Measurements from ENCODE around the gene SFMBT2. TPM values are rescaled to one million over a fixed set of nuclear protein-coding genes. Genes with fewer than 3 reads are reported as not detected.

Gene SFMBT2
- total and polyA plus RNA-seq, 10 donors: 4.4 to 47.7 (median 34.8) TPM

GRCh38 chr10:7264313-7264756 lies 146.5 kb downstream of the SFMBT2 start:
- 69 to 86% (median 76%) methylated on average over 7 of the region's 7 CpGs for WGBS, 5 donors
- peaks cover 0 to 42% (median 0%) of the 10 kb centered on the region in 6 donors for H3K36me3 ChIP-seq
- intact Hi-C loops (cut with DNase I; ENCODE audit: low total_unique reads): loop anchor here (10.0 kb wide), 1 partner anchor 140 kb away; no protein-coding TSS in a partner anchor
- no peak for DNase-seq
- no peaks in the 10 kb centered on the region for H3K27me3 ChIP-seq (replicated peaks in 1 of 7)
- TF ChIP-seq POLR2AphosphoS5 (IDR thresholded peaks at IDR 0.05): no peak
- no peak for TF ChIP-seq POLR2A (IDR thresholded peaks at IDR 0.05)
- TF ChIP-seq CTCF (IDR thresholded peaks at IDR 0.05 in 8 of 11, conservative IDR thresholded peaks at IDR 0.05 in 3 of 11): no peak
- H3K27ac ChIP-seq: no peak overlapping the region
- H3K9me3 ChIP-seq: no peaks in the 10 kb centered on the region
- peaks cover 13 to 49% (median 28%) of the 10 kb centered on the region in 6 donors for H3K4me1 ChIP-seq
- H3K4me3 ChIP-seq: no peak overlapping the region

- Histone ChIP-seq H3K4me3 (no peak overlapping the region), H3K27me3 (replicated peaks in 1 of 7) (no peaks in the 10 kb centered on the region), H3K4me1 (peaks cover 16 to 53% (median 32%) of the 10 kb centered on the region in 6 donors), H3K9me3 (no peaks in the 10 kb centered on the region), H3K27ac (no peak overlapping the region), H3K36me3 (peaks cover 0 to 34% (median 0%) of the 10 kb centered on the region in 6 donors)
- TF ChIP-seq POLR2A (IDR thresholded peaks at IDR 0.05) (no peak), POLR2AphosphoS5 (IDR thresholded peaks at IDR 0.05) (no peak), CTCF (IDR thresholded peaks at IDR 0.05 in 8 of 11, conservative IDR thresholded peaks at IDR 0.05 in 3 of 11) (no peak)
- 92 to 98% (median 95%) methylated on average over 5 of the region's 5 CpGs for WGBS, 5 donors
- DNase-seq: no peak
- intact Hi-C loops (cut with DNase I; ENCODE audit: low total_unique reads): loop anchor here (10.0 kb wide), 1 partner anchor 141 kb away; no protein-coding TSS in a partner anchor
Observed at GRCh38 chr10:7263616-7264015, 147.2 kb downstream of the SFMBT2 start.

GRCh38 chr10:7261351-7261750 lies 149.5 kb downstream of the SFMBT2 start:
- DNase-seq: no peak
- WGBS, 5 donors: 92 to 98% (median 94%) methylated on average over 5 of the region's 5 CpGs
- intact Hi-C loops (cut with DNase I; ENCODE audit: low total_unique reads): loop anchor here (10.0 kb wide), 1 partner anchor 143 kb away; no protein-coding TSS in a partner anchor
- TF ChIP-seq POLR2AphosphoS5 (IDR thresholded peaks at IDR 0.05): no peak
- no peak for TF ChIP-seq CTCF (IDR thresholded peaks at IDR 0.05 in 8 of 11, conservative IDR thresholded peaks at IDR 0.05 in 3 of 11)
- no peak for TF ChIP-seq POLR2A (IDR thresholded peaks at IDR 0.05)
- Histone ChIP-seq H3K9me3 (no peaks in the 10 kb centered on the region), H3K4me1 (peaks cover 16 to 69% (median 42%) of the 10 kb centered on the region in 6 donors), H3K4me3 (no peak overlapping the region), H3K27me3 (replicated peaks in 1 of 7) (no peaks in the 10 kb centered on the region), H3K27ac (peak overlapping the region in 2 of 8 donors; percentile 13 to 22), H3K36me3 (peaks cover 0 to 23% (median 3%) of the 10 kb centered on the region in 6 donors)

GRCh38 chr10:7260912-7261311 lies 149.9 kb downstream of the SFMBT2 start:
- Histone ChIP-seq H3K4me3 (no peak overlapping the region), H3K27me3 (replicated peaks in 1 of 7) (no peaks in the 10 kb centered on the region), H3K9me3 (no peaks in the 10 kb centered on the region), H3K36me3 (peaks cover 0 to 22% (median 3%) of the 10 kb centered on the region in 6 donors), H3K27ac (peak overlapping the region in 4 of 8 donors; percentile 13 to 46 (median 22)), H3K4me1 (peaks cover 16 to 74% (median 45%) of the 10 kb centered on the region in 6 donors)
- TF ChIP-seq CTCF (IDR thresholded peaks at IDR 0.05 in 8 of 11, conservative IDR thresholded peaks at IDR 0.05 in 3 of 11) (no peak), POLR2AphosphoS5 (IDR thresholded peaks at IDR 0.05) (no peak), POLR2A (IDR thresholded peaks at IDR 0.05) (no peak)
- intact Hi-C loops (cut with DNase I; ENCODE audit: low total_unique reads): loop anchor here (10.0 kb wide), 1 partner anchor 144 kb away; no protein-coding TSS in a partner anchor
- no peak for DNase-seq
- 87 to 93% (median 91%) methylated on average over 8 of the region's 8 CpGs for WGBS, 5 donors

Measured in spleen (tissue), 11 donors.